ENCODE results near the gene AKAP11. TPM values are rescaled to one million over a fixed set of nuclear protein-coding genes. Genes with fewer than 3 reads are reported as not detected.

The AKAP11 gene
- total RNA-seq, 4 donors from 2014 or later = 15.0 to 34.6 (median 26.5) TPM

GRCh38 chr13:42276683-42277082 lies 4.7 kb downstream of the AKAP11 start:
- WGBS, 2 donors (ENCODE audit: low coverage in 1 of 2) = 78% methylated on average over 2 to 3 of the region's 3 CpGs
- in situ Hi-C loops (cut with MboI; ENCODE audit: low pct_ligation_motif_present in 1 of 4, low pct_unique_long_range_greater_than_20kb in 1 of 4, low sequenced_read_pairs in 3 of 4) = no loop called here
- no peaks in the 10 kb centered on the region for H3K9me3 ChIP-seq
- TF ChIP-seq POLR2AphosphoS5 (IDR thresholded peaks at IDR 0.05) (no peak), POLR2A (IDR thresholded peaks at IDR 0.05) (no peak), EP300 (IDR thresholded peaks at IDR 0.05; ENCODE audit: low read depth) (no peak)
- TF ChIP-seq, protein P1, sequence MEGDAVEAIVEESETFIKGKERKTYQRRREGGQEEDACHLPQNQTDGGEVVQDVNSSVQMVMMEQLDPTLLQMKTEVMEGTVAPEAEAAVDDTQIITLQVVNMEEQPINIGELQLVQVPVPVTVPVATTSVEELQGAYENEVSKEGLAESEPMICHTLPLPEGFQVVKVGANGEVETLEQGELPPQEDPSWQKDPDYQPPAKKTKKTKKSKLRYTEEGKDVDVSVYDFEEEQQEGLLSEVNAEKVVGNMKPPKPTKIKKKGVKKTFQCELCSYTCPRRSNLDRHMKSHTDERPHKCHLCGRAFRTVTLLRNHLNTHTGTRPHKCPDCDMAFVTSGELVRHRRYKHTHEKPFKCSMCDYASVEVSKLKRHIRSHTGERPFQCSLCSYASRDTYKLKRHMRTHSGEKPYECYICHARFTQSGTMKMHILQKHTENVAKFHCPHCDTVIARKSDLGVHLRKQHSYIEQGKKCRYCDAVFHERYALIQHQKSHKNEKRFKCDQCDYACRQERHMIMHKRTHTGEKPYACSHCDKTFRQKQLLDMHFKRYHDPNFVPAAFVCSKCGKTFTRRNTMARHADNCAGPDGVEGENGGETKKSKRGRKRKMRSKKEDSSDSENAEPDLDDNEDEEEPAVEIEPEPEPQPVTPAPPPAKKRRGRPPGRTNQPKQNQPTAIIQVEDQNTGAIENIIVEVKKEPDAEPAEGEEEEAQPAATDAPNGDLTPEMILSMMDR (IDR thresholded peaks at IDR 0.05) = no peak
- DNase-seq = no peak
- peaks cover 8 to 54% (median 25%) of the 10 kb centered on the region in 4 donors for H3K4me1 ChIP-seq
- no peaks in the 10 kb centered on the region for H3K36me3 ChIP-seq
- H3K27me3 ChIP-seq = no peaks in the 10 kb centered on the region
- H3K4me3 ChIP-seq = no peak overlapping the region
- intact Hi-C loops (cut with DNase I; ENCODE audit: low total_unique reads) = no loop called here
- H3K27ac ChIP-seq = no peak overlapping the region

DNA sequence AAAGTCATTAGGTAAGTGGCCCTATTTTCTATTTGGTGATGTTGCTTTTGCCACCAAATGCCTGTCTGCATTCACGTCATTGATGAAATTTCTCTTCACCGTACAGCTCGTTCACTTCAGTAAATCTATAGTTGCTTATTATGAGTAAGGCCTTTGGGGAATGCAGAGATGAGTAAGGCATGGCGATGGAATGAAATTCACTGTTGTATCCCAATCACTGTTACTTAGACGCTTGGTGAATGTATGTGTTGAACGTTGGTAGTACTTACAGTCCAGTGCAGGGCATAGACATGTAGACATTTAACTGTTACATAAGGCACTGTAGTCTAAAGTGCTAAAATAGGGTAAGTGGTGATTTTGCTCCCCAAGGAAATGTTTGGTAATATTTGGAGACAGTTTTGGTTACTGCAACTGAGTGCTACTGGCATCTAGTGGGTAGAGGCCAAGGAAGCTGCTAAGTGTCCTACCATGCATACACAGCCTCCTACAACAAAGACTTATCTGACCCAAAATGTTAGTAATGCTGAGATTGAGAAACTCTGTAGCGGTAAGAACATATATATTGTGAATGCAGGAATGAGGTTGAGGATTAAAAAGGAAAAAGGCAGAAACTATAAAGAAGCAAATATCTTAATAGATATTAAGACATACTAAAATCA lies 5.8 kb downstream of the AKAP11 start:
- Histone ChIP-seq H3K27me3 (no peaks in the 10 kb centered on the region), H3K9me3 (no peaks in the 10 kb centered on the region), H3K36me3 (no peaks in the 10 kb centered on the region), H3K27ac (no peak overlapping the region), H3K4me1 (peaks cover 7 to 57% (median 25%) of the 10 kb centered on the region in 4 donors), H3K4me3 (no peak overlapping the region)
- intact Hi-C loops (cut with DNase I; ENCODE audit: low total_unique reads) (no loop called here), in situ Hi-C loops (cut with MboI; ENCODE audit: low pct_ligation_motif_present in 1 of 4, low pct_unique_long_range_greater_than_20kb in 1 of 4, low sequenced_read_pairs in 3 of 4) (no loop called here)
- DNase-seq = no peak
- WGBS, 2 donors (ENCODE audit: low coverage in 1 of 2) = 87% methylated on average over 7 of the region's 7 CpGs
- TF ChIP-seq POLR2A (IDR thresholded peaks at IDR 0.05) (no peak), POLR2AphosphoS5 (IDR thresholded peaks at IDR 0.05) (no peak), EP300 (IDR thresholded peaks at IDR 0.05; ENCODE audit: low read depth) (no peak)
- TF ChIP-seq, protein P1 (IDR thresholded peaks at IDR 0.05) = no peak

GRCh38 chr13:42279080-42279479 lies 7.1 kb downstream of the AKAP11 start:
- in situ Hi-C loops (cut with MboI; ENCODE audit: low pct_ligation_motif_present in 1 of 4, low pct_unique_long_range_greater_than_20kb in 1 of 4, low sequenced_read_pairs in 3 of 4) = no loop called here
- peaks cover 5 to 55% (median 31%) of the 10 kb centered on the region in 4 donors for H3K4me1 ChIP-seq
- intact Hi-C loops (cut with DNase I; ENCODE audit: low total_unique reads) = no loop called here
- no peak for DNase-seq
- H3K27ac ChIP-seq = no peak overlapping the region
- H3K9me3 ChIP-seq = no peaks in the 10 kb centered on the region
- no peaks in the 10 kb centered on the region for H3K27me3 ChIP-seq
- no peaks in the 10 kb centered on the region for H3K36me3 ChIP-seq
- no peak overlapping the region for H3K4me3 ChIP-seq
- TF ChIP-seq POLR2A (IDR thresholded peaks at IDR 0.05) (no peak), EP300 (IDR thresholded peaks at IDR 0.05; ENCODE audit: low read depth) (no peak), POLR2AphosphoS5 (IDR thresholded peaks at IDR 0.05) (no peak)
- TF ChIP-seq, protein P1 (IDR thresholded peaks at IDR 0.05) = no peak
- 67 to 88% methylated on average over 4 to 6 of the region's 6 CpGs for WGBS, 2 donors (ENCODE audit: low coverage in 1 of 2)

GRCh38 chr13:42279986-42280385 lies 8.0 kb downstream of the AKAP11 start:
- peak overlapping the region in 3 of 4 donors; percentile 38 to 53 (median 42) for H3K27ac ChIP-seq
- intact Hi-C loops (cut with DNase I; ENCODE audit: low total_unique reads) (no loop called here), in situ Hi-C loops (cut with MboI; ENCODE audit: low pct_ligation_motif_present in 1 of 4, low pct_unique_long_range_greater_than_20kb in 1 of 4, low sequenced_read_pairs in 3 of 4) (no loop called here)
- H3K36me3 ChIP-seq = no peaks in the 10 kb centered on the region
- no peak for DNase-seq
- 24 to 67% methylated on average over 1 of the region's 1 CpG for WGBS, 2 donors (ENCODE audit: low coverage in 1 of 2)
- no peaks in the 10 kb centered on the region for H3K9me3 ChIP-seq
- no peak overlapping the region for H3K4me3 ChIP-seq
- no peaks in the 10 kb centered on the region for H3K27me3 ChIP-seq
- no peak for TF ChIP-seq POLR2AphosphoS5 (IDR thresholded peaks at IDR 0.05)
- TF ChIP-seq POLR2A (IDR thresholded peaks at IDR 0.05) = no peak
- no peak for TF ChIP-seq EP300 (IDR thresholded peaks at IDR 0.05; ENCODE audit: low read depth)
- TF ChIP-seq, protein P1 (IDR thresholded peaks at IDR 0.05) = no peak
- peaks cover 4 to 54% (median 33%) of the 10 kb centered on the region in 4 donors for H3K4me1 ChIP-seq

Measured in transverse colon (tissue), 4 donors.